Neural cell (in vitro differentiated cells): ENCODE results near the gene DNAJC8. TPM values are rescaled to one million over a fixed set of nuclear protein-coding genes. Genes with fewer than 3 reads are reported as not detected.

ENCODE experiments used
- H2AFZ ChIP-seq: fragments of 200-600, 300-800 bp; sonication (generic), shearing (Covaris generic); 2 replicates; pipeline ENCODE4 v1.6.0; 2014; ENCODE audit warnings: low read depth, mild to moderate bottlenecking, antibody characterized with exemption, low read length, moderate library complexity
- H3F3A ChIP-seq: fragments of 200-600 bp; shearing (Covaris generic); 2 replicates; pipeline ENCODE4 v1.6.1; 2016; ENCODE audit warnings: mild to moderate bottlenecking, moderate library complexity, mixed read lengths, antibody characterized with exemption, low read length; ENCODE audit not compliant: insufficient read depth, poor library complexity, severe bottlenecking
- H3K27ac ChIP-seq: fragments of 200-600, 300-800 bp; sonication (generic), shearing (Covaris generic); 2 replicates; pipeline ENCODE4 v1.5.1; 2014; ENCODE audit warnings: mild to moderate bottlenecking, low read length, moderate library complexity
- H3K27me3 ChIP-seq: fragments of 300-800, 200-600 bp; sonication (generic), shearing (Covaris generic); 2 replicates; pipeline ENCODE4 v1.6.0; 2014; ENCODE audit warnings: mild to moderate bottlenecking, low read depth, low read length, moderate library complexity; ENCODE audit not compliant: insufficient read depth
- H3K36me3 ChIP-seq: fragments of 300-800, 200-600 bp; sonication (generic), shearing (Covaris generic); 2 replicates; pipeline ENCODE4 v1.5.1; 2014; ENCODE audit warnings: mild to moderate bottlenecking, antibody characterized with exemption, low read length, moderate library complexity; ENCODE audit not compliant: insufficient read depth
- H3K4me2 ChIP-seq: fragments of 300-800, 200-600 bp; sonication (generic), shearing (Covaris generic); 2 replicates; pipeline ENCODE4 v1.6.0; 2014; ENCODE audit warnings: mild to moderate bottlenecking, low read length
- H3K4me3 ChIP-seq: fragments of 300-800, 200-600 bp; sonication (generic), shearing (Covaris generic); 2 replicates; pipeline ENCODE4 v1.5.1; 2014; ENCODE audit warnings: mild to moderate bottlenecking, low read length, moderate library complexity
- H3K79me2 ChIP-seq: fragments of 200-600 bp; shearing (Covaris generic); replicated peaks from 2 replicates; pipeline ENCODE4 v1.6.0; 2014; ENCODE audit warnings: mild to moderate bottlenecking, low read length, moderate library complexity; ENCODE audit not compliant: insufficient read depth
- H3K9ac ChIP-seq: fragments of 300-800, 200-600 bp; sonication (generic), shearing (Covaris generic); 2 replicates; pipeline ENCODE4 v1.6.1; 2016; ENCODE audit warnings: mild to moderate bottlenecking, low read length, mixed read lengths
- H3K9me2 ChIP-seq: fragments of 200-600 bp; shearing (Covaris generic); 2 replicates; pipeline ENCODE4 v1.6.1; 2016; ENCODE audit warnings: mild to moderate bottlenecking, low read length, mixed read lengths; ENCODE audit not compliant: insufficient read depth
- H3K9me3 ChIP-seq: fragments of 200-600, 300-800 bp; sonication (generic), shearing (Covaris generic); 2 replicates; pipeline ENCODE4 v1.6.1; 2016; ENCODE audit warnings: mild to moderate bottlenecking, mixed run types, low read length, moderate library complexity, mixed read lengths
- H4K20me1 ChIP-seq: fragments of 200-600 bp; shearing (Covaris generic); 2 replicates; pipeline ENCODE4 v1.6.1; 2016; ENCODE audit warnings: mild to moderate bottlenecking, mixed run types; ENCODE audit not compliant: insufficient read depth
- EP300 ChIP-seq: fragments of 450-650 bp; conservative IDR thresholded peaks from 2 replicates; pipeline ENCODE4 v1.6.1; 2014; ENCODE audit warnings: antibody characterized with exemption, mild to moderate bottlenecking, moderate library complexity; ENCODE audit not compliant: poor library complexity, severe bottlenecking
- EZH2 ChIP-seq: fragments of 200-600, 300-800 bp; shearing (Covaris generic), sonication (generic); IDR thresholded peaks from 2 replicates; pipeline ENCODE4 v1.6.1; 2014; ENCODE audit warnings: antibody characterized with exemption, low read length, borderline replicate concordance, mild to moderate bottlenecking; ENCODE audit not compliant: insufficient read depth, poor library complexity, severe bottlenecking
- MXI1 ChIP-seq: fragments of 450-650 bp; conservative IDR thresholded peaks from 2 replicates; pipeline ENCODE4 v1.6.1; 2014; ENCODE audit warnings: antibody characterized with exemption, mild to moderate bottlenecking; ENCODE audit not compliant: poor library complexity, severe bottlenecking
- POLR2AphosphoS5 ChIP-seq: IDR thresholded peaks from 2 replicates; pipeline ENCODE4 v1.6.1; 2012
- RAD21 ChIP-seq: fragments of 450-650 bp; conservative IDR thresholded peaks from 2 replicates; pipeline ENCODE4 v1.6.1; 2014; ENCODE audit warnings: antibody characterized with exemption, mild to moderate bottlenecking, moderate library complexity
- REST ChIP-seq: IDR thresholded peaks from 2 replicates; pipeline ENCODE4 v1.6.1; 2012; ENCODE audit warnings: borderline replicate concordance
- SMC3 ChIP-seq: fragments of 450-650 bp; conservative IDR thresholded peaks from 2 replicates; pipeline ENCODE4 v1.6.1; 2014; ENCODE audit warnings: antibody characterized with exemption, mild to moderate bottlenecking, moderate library complexity; ENCODE audit not compliant: poor library complexity
- TAF1 ChIP-seq: IDR thresholded peaks from 2 replicates; pipeline ENCODE4 v1.6.1; 2012; ENCODE audit warnings: low read depth
- polyA plus RNA-seq: library from polyadenylated mRNA; depleted of rRNA; stranded (reverse); fragments of >200 nt; gene quantifications from 2 replicates; pipeline ENCODE4 v1.2.3, GENCODE V29; 2014
- TF ChIP-seq, protein P1 (sequence below): fragments of 450-650 bp; IDR thresholded peaks from 2 replicates; pipeline ENCODE4 v1.5.1; 2014; ENCODE audit warnings: antibody characterized with exemption, mild to moderate bottlenecking, moderate library complexity; ENCODE audit not compliant: poor library complexity, severe bottlenecking

The DNAJC8 gene
- polyA plus RNA-seq, 1 donor from 2014 or later = 184 TPM

DNA sequence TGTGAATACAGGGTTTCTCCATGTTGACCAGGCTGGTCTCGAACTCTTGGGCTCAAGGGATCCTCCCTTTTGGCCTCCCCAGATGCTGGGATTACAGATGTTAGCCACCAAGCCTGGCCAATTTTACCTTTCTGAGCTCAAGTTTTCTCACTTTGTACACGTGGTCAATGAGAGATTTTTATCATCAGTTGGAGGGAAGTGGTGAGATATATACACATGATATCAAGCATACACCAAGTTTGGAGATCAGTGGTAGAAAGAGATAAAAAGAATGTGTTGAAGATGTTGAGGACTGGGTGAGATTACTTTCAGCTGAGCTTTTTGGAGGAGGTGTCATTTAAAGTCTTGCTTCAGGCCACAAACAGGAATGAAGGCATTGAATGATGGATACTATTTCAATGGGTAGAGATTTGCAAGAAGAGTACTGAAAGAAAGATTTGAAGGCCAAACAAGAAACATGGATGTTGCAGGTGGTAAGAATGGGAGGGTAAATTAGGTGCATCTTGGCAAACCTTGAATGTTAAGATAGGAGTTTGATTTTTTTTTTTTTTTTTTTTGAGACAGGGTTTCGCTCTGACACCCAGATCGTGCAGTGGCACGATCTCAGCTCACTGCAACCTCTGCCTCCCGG is 23.5 kb upstream of the DNAJC8 start:
- no peaks in the 10 kb centered on the region for H3K9me2 ChIP-seq
- H3K9ac ChIP-seq = no peak overlapping the region
- H3K4me3 ChIP-seq = no peak overlapping the region
- no peak overlapping the region for H3K4me2 ChIP-seq
- H3K36me3 ChIP-seq = no peaks in the 10 kb centered on the region
- H3F3A ChIP-seq = no peaks in the 10 kb centered on the region
- H3K27ac ChIP-seq = no peak overlapping the region
- no peaks in the 10 kb centered on the region for H3K27me3 ChIP-seq
- H2AFZ ChIP-seq = no peak overlapping the region
- H3K79me2 ChIP-seq = peaks cover 11% of the 10 kb centered on the region
- no peaks in the 10 kb centered on the region for H3K9me3 ChIP-seq
- no peak for TF ChIP-seq REST
- no peak for TF ChIP-seq TAF1
- TF ChIP-seq EP300 = no peak
- no peak for TF ChIP-seq RAD21
- no peak for TF ChIP-seq SMC3
- TF ChIP-seq, protein P1, sequence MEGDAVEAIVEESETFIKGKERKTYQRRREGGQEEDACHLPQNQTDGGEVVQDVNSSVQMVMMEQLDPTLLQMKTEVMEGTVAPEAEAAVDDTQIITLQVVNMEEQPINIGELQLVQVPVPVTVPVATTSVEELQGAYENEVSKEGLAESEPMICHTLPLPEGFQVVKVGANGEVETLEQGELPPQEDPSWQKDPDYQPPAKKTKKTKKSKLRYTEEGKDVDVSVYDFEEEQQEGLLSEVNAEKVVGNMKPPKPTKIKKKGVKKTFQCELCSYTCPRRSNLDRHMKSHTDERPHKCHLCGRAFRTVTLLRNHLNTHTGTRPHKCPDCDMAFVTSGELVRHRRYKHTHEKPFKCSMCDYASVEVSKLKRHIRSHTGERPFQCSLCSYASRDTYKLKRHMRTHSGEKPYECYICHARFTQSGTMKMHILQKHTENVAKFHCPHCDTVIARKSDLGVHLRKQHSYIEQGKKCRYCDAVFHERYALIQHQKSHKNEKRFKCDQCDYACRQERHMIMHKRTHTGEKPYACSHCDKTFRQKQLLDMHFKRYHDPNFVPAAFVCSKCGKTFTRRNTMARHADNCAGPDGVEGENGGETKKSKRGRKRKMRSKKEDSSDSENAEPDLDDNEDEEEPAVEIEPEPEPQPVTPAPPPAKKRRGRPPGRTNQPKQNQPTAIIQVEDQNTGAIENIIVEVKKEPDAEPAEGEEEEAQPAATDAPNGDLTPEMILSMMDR = no peak
- H4K20me1 ChIP-seq = no peaks in the 10 kb centered on the region

GRCh38 chr1:28249866-28250295 is 17.1 kb upstream of the DNAJC8 start:
- Histone ChIP-seq H3K27me3 (no peaks in the 10 kb centered on the region), H3K9ac (no peak overlapping the region), H3K27ac (no peak overlapping the region)

More at GRCh38 chr1:28249866-28250295, 17.1 kb upstream of the DNAJC8 start:
- H3K9me2 ChIP-seq = no peaks in the 10 kb centered on the region
- no peaks in the 10 kb centered on the region for H3K36me3 ChIP-seq
- H3K4me2 ChIP-seq = no peak overlapping the region
- no peaks in the 10 kb centered on the region for H4K20me1 ChIP-seq
- H2AFZ ChIP-seq = no peak overlapping the region
- no peak overlapping the region for H3K4me3 ChIP-seq
- H3K79me2 ChIP-seq = no peaks in the 10 kb centered on the region
- no peaks in the 10 kb centered on the region for H3K9me3 ChIP-seq
- no peaks in the 10 kb centered on the region for H3F3A ChIP-seq
- TF ChIP-seq MXI1 = no peak
- no peak for TF ChIP-seq RAD21
- no peak for TF ChIP-seq POLR2AphosphoS5
- no peak for TF ChIP-seq SMC3
- no peak for TF ChIP-seq EZH2
- TF ChIP-seq, protein P1 = no peak
- TF ChIP-seq REST = no peak
- TF ChIP-seq EP300 = no peak
- no peak for TF ChIP-seq TAF1
